Endodermal cell (in vitro differentiated cells): ENCODE measurements around the gene KCNQ4. TPM values are rescaled to one million over a fixed set of nuclear protein-coding genes. Genes with fewer than 3 reads are reported as not detected.
A peak's percentile ranks its signal among the peaks of the same experiment; 100 is the strongest.

Source experiments
- DNase-seq: peaks from one replicate; pipeline ENCODE4 v3.0.0-alpha.2; 2017
- H3K27ac ChIP-seq: 2 replicates; pipeline ENCODE4 v1.5.1; 2013; ENCODE audit warnings: mild to moderate bottlenecking, low read depth, low read length, moderate library complexity
- H3K27me3 ChIP-seq: 2 replicates; pipeline ENCODE4 v1.6.1; 2013; ENCODE audit warnings: mild to moderate bottlenecking, low read length, moderate library complexity; ENCODE audit not compliant: insufficient read depth, control insufficient read depth, poor library complexity, severe bottlenecking
- H3K36me3 ChIP-seq: 2 replicates; pipeline ENCODE4 v1.7.0; 2013; ENCODE audit warnings: mild to moderate bottlenecking, low read length, moderate library complexity; ENCODE audit not compliant: control insufficient read depth, insufficient read depth
- H3K4me1 ChIP-seq: one replicate; pipeline ENCODE4 v1.7.0; 2013; ENCODE audit warnings: low read length; ENCODE audit not compliant: control insufficient read depth, insufficient read depth
- H3K4me3 ChIP-seq: 2 replicates; pipeline ENCODE4 v1.5.1; 2013; ENCODE audit warnings: mild to moderate bottlenecking, low read length, moderate library complexity
- H3K9ac ChIP-seq: 2 replicates; pipeline ENCODE4 v1.6.1; 2013; ENCODE audit warnings: mild to moderate bottlenecking, low read length, moderate library complexity; ENCODE audit not compliant: poor library complexity, severe bottlenecking; ENCODE audit errors: extremely low read depth
- H3K9me3 ChIP-seq: 2 replicates; pipeline ENCODE4 v1.6.1; 2013; ENCODE audit warnings: mild to moderate bottlenecking, low read length, moderate library complexity; ENCODE audit not compliant: control insufficient read depth
- H3K27ac Mint-ChIP-seq: 2 replicates; pipeline ENCODE4 v1.8.0; 2020; ENCODE audit warnings: mixed read lengths
- H3K27me3 Mint-ChIP-seq: 2 replicates; pipeline ENCODE4 v1.8.0; 2021; ENCODE audit warnings: mild to moderate bottlenecking, mixed read lengths; ENCODE audit not compliant: insufficient read depth
- H3K36me3 Mint-ChIP-seq: 2 replicates; pipeline ENCODE4 v1.8.0; 2020; ENCODE audit warnings: low read depth, mixed read lengths
- H3K4me1 Mint-ChIP-seq: 2 replicates; pipeline ENCODE4 v1.8.0; 2020; ENCODE audit warnings: mixed read lengths
- H3K4me3 Mint-ChIP-seq: 2 replicates; pipeline ENCODE4 v1.8.0; 2020; ENCODE audit warnings: mild to moderate bottlenecking, moderate library complexity, mixed read lengths
- H3K9me3 Mint-ChIP-seq: 2 replicates; pipeline ENCODE4 v1.8.0; 2020; ENCODE audit warnings: mild to moderate bottlenecking, mixed read lengths
- CTCF ChIP-seq: fragments of 200-600 bp; sonication (generic); conservative IDR thresholded peaks from 2 replicates; pipeline ENCODE4 v1.5.0; 2021; ENCODE audit warnings: antibody characterized with exemption, mild to moderate bottlenecking
- WGBS, 2 experiments: methylation state at CpG; one replicate each; pipeline versions ENCODE4 v1.1.5 to v1.1.7; 2013; ENCODE audit warnings: missing lambda C conversion rate in 2 of 2, mixed read lengths in 1 of 2; ENCODE audit not compliant: insufficient coverage in 1 of 2, insufficient read length in 1 of 2; 5-methylcytosine and 5-hydroxymethylcytosine counted together
- total RNA-seq, 2 donors: library from RNA; stranded (reverse); fragmentation: NEBNext Ultra II Directional in 1 of 2; extraction: Animal tissue kit (Norgen Biotek cat#: 25700) in 1 of 2; gene quantifications; 2 replicates in 1 of 2; 3 replicates in 1 of 2; pipeline ENCODE4 v1.2.1, GENCODE V29; 2021

The KCNQ4 gene
- total RNA-seq, 2 donors from 2014 or later, result 0.22 to 0.88 TPM

GRCh38 chr1:40858856-40859416 is 75.3 kb downstream of the KCNQ4 start:
- no peak for TF ChIP-seq CTCF
- no peak for DNase-seq
- Mint-ChIP-seq H3K4me1 (peaks cover 18% of the 10 kb centered on the region), H3K27me3 (peaks cover 31% of the 10 kb centered on the region), H3K4me3 (no peak overlapping the region), H3K36me3 (no peaks in the 10 kb centered on the region), H3K27ac (no peak overlapping the region), H3K9me3 (no peaks in the 10 kb centered on the region)
- no peaks in the 10 kb centered on the region for H3K36me3 ChIP-seq
- WGBS, 2 experiments, result 94 to 100% methylated on average over 3 to 4 of the region's 4 CpGs
- no peak overlapping the region for H3K9ac ChIP-seq
- no peak overlapping the region for H3K27ac ChIP-seq
- no peaks in the 10 kb centered on the region for H3K9me3 ChIP-seq
- H3K27me3 ChIP-seq, result peaks cover 37% of the 10 kb centered on the region
- no peak overlapping the region for H3K4me3 ChIP-seq
- H3K4me1 ChIP-seq, result no peaks in the 10 kb centered on the region

- H3K4me1 ChIP-seq, result no peaks in the 10 kb centered on the region
- TF ChIP-seq CTCF, result no peak
- Mint-ChIP-seq H3K27me3 (peaks cover 31% of the 10 kb centered on the region), H3K9me3 (peaks cover 1% of the 10 kb centered on the region), H3K27ac (peak overlapping the region; percentile 70), H3K4me3 (peak overlapping the region; percentile 60), H3K36me3 (no peaks in the 10 kb centered on the region), H3K4me1 (peaks cover 23% of the 10 kb centered on the region)
- DNase-seq, result no peak
- H3K36me3 ChIP-seq, result no peaks in the 10 kb centered on the region
- peaks cover 37% of the 10 kb centered on the region for H3K27me3 ChIP-seq
- no peak overlapping the region for H3K27ac ChIP-seq
- 66 to 70% methylated on average over 8 to 10 of the region's 10 CpGs for WGBS, 2 experiments
- peak overlapping the region; percentile 67 for H3K4me3 ChIP-seq
- no peaks in the 10 kb centered on the region for H3K9me3 ChIP-seq
- no peak overlapping the region for H3K9ac ChIP-seq
Measured at GRCh38 chr1:40860706-40861223, 77.2 kb downstream of the KCNQ4 start.

GRCh38 chr1:40861224-40862003 is 77.8 kb downstream of the KCNQ4 start:
- peaks cover 37% of the 10 kb centered on the region for H3K27me3 ChIP-seq
- peak overlapping the region; percentile 30 for H3K9ac ChIP-seq
- H3K9me3 Mint-ChIP-seq, result peaks cover 1% of the 10 kb centered on the region
- H3K36me3 Mint-ChIP-seq, result no peaks in the 10 kb centered on the region
- H3K4me1 ChIP-seq, result no peaks in the 10 kb centered on the region
- 5 to 7% methylated on average over 40 to 98 of the region's 98 CpGs for WGBS, 2 experiments
- peak overlapping the region; percentile 60 for H3K4me3 Mint-ChIP-seq
- H3K27ac ChIP-seq, result no peak overlapping the region
- H3K36me3 ChIP-seq, result no peaks in the 10 kb centered on the region
- DNase-seq, result peak; percentile 81
- no peak for TF ChIP-seq CTCF
- peak overlapping the region; percentile 70 for H3K27ac Mint-ChIP-seq
- no peaks in the 10 kb centered on the region for H3K9me3 ChIP-seq
- peaks cover 23% of the 10 kb centered on the region for H3K4me1 Mint-ChIP-seq
- H3K4me3 ChIP-seq, result peak overlapping the region; percentile 67
- H3K27me3 Mint-ChIP-seq, result peaks cover 34% of the 10 kb centered on the region
